HEK293 (cell line): ENCODE measurements around the gene TOR1A.

Experiments used
- CTCF ChIA-PET: fragments of 350-600 bp; formaldehyde crosslinking; extraction: SDS; loops from one replicate; lab custom pipeline; 2021; ENCODE audit warnings: antibody characterized with exemption; lab: Yijun Ruan, JAX
- POLR2A ChIA-PET: fragments of 300-600 bp; formaldehyde crosslinking; extraction: SDS; loops from one replicate; lab custom pipeline; 2020; ENCODE audit warnings: antibody characterized with exemption, inconsistent platforms; lab: Yijun Ruan, JAX
- H3K27ac ChIP-seq: fragments of 200-500 bp; sonication (Bioruptor generic); 2 replicates; pipeline ENCODE4 v1.5.1; 2014; ENCODE audit warnings: low read depth, low read length, control low read depth, inconsistent platforms; ENCODE audit errors: extremely low read depth
- H3K36me3 ChIP-seq, 2 experiments: fragments of 200-500 bp in 1 of 2; sonication (Bioruptor generic) in 1 of 2; 1 replicate in 1 of 2; 2 replicates in 1 of 2; pipeline ENCODE4 v1.5.1; 2014 to 2017; ENCODE audit warnings: inconsistent platforms in 2 of 2, low read length in 2 of 2; ENCODE audit not compliant: control insufficient read depth in 2 of 2, insufficient read depth in 1 of 2
- H3K4me1 ChIP-seq: fragments of 200-500 bp; sonication (Bioruptor generic); 2 replicates; pipeline ENCODE4 v1.5.1; 2014; ENCODE audit warnings: mild to moderate bottlenecking, low read length, inconsistent platforms; ENCODE audit not compliant: control insufficient read depth, insufficient read depth
- H3K4me3 ChIP-seq: 2 replicates; pipeline ENCODE4 v1.5.1; 2011; ENCODE audit warnings: low read depth, mild to moderate bottlenecking, control low read depth, low read length, moderate library complexity
- H3K9me3 ChIP-seq: fragments of 200-500 bp; sonication (Bioruptor generic); 2 replicates; pipeline ENCODE4 v1.5.1; 2014; ENCODE audit warnings: low read depth, low read length, inconsistent platforms; ENCODE audit not compliant: control insufficient read depth, insufficient read depth
- GLIS2 ChIP-seq: fragments of 450-650 bp; formaldehyde crosslinking; IDR thresholded peaks from 2 replicates; pipeline ENCODE4 v1.5.1; 2016; ENCODE audit warnings: missing biosample characterization, missing genetic modification characterization
- KLF7 ChIP-seq: fragments of 450-650 bp; formaldehyde crosslinking; IDR thresholded peaks from 2 replicates; pipeline ENCODE4 v1.5.1; 2016; ENCODE audit warnings: missing biosample characterization, missing genetic modification characterization, borderline replicate concordance
- KLF9 ChIP-seq: fragments of 450-650 bp; formaldehyde crosslinking; IDR thresholded peaks from 2 replicates; pipeline ENCODE4 v1.5.1; 2016; ENCODE audit warnings: missing biosample characterization, missing genetic modification characterization, low read depth
- OSR2 ChIP-seq: fragments of 450-650 bp; formaldehyde crosslinking; IDR thresholded peaks from 2 replicates; pipeline ENCODE4 v1.5.1; 2016; ENCODE audit warnings: missing biosample characterization, missing genetic modification characterization
- SCRT1 ChIP-seq: fragments of 450-650 bp; formaldehyde crosslinking; IDR thresholded peaks from 2 replicates; pipeline ENCODE4 v1.5.1; 2016; ENCODE audit warnings: missing biosample characterization, missing genetic modification characterization, borderline replicate concordance
- TRIM28 ChIP-seq: IDR thresholded peaks from 2 replicates; pipeline ENCODE4 v1.6.1; 2011; ENCODE audit warnings: low read length, control low read depth, borderline replicate concordance
- ZBTB8A ChIP-seq: fragments of 450-650 bp; formaldehyde crosslinking; IDR thresholded peaks from 2 replicates; pipeline ENCODE4 v1.5.1; 2016; ENCODE audit warnings: missing biosample characterization, missing genetic modification characterization
- ZNF157 ChIP-seq: fragments of 450-650 bp; formaldehyde crosslinking; IDR thresholded peaks from 2 replicates; pipeline ENCODE4 v1.5.1; 2016; ENCODE audit warnings: missing biosample characterization, missing genetic modification characterization
- ZNF623 ChIP-seq: fragments of 450-650 bp; formaldehyde crosslinking; IDR thresholded peaks from 2 replicates; pipeline ENCODE4 v1.5.1; 2016; ENCODE audit warnings: missing biosample characterization, missing genetic modification characterization
- ZNF776 ChIP-seq: fragments of 450-650 bp; formaldehyde crosslinking; IDR thresholded peaks from 2 replicates; pipeline ENCODE4 v1.5.0; 2017; ENCODE audit warnings: missing biosample characterization, missing genetic modification characterization, borderline replicate concordance
- ZSCAN23 ChIP-seq: fragments of 450-650 bp; formaldehyde crosslinking; IDR thresholded peaks from 2 replicates; pipeline ENCODE4 v1.5.1; 2016; ENCODE audit warnings: missing biosample characterization, missing genetic modification characterization
- ZSCAN30 ChIP-seq: fragments of 450-650 bp; IDR thresholded peaks from 2 replicates; pipeline ENCODE4 v1.5.1; 2018; ENCODE audit warnings: missing biosample characterization, mild to moderate bottlenecking, missing genetic modification characterization, moderate library complexity
- TF ChIP-seq, protein P1 (sequence below): fragments of 450-650 bp; formaldehyde crosslinking; IDR thresholded peaks from 2 replicates; pipeline ENCODE4 v1.5.1; 2016; ENCODE audit warnings: missing biosample characterization, missing genetic modification characterization
- TF ChIP-seq, protein P2 (sequence below): fragments of 450-650 bp; formaldehyde crosslinking; IDR thresholded peaks from 2 replicates; pipeline ENCODE4 v1.5.1; 2017; ENCODE audit warnings: missing biosample characterization, missing genetic modification characterization
- TF ChIP-seq, protein P3 (sequence below): fragments of 450-650 bp; formaldehyde crosslinking; conservative IDR thresholded peaks from 2 replicates; pipeline ENCODE4 v1.5.1; 2016; ENCODE audit warnings: low read depth, missing biosample characterization, missing genetic modification characterization
- TF ChIP-seq, protein P4 (sequence below): fragments of 450-650 bp; IDR thresholded peaks from 2 replicates; pipeline ENCODE4 v1.5.1; 2018; ENCODE audit warnings: missing biosample characterization, mild to moderate bottlenecking, missing genetic modification characterization
- TF ChIP-seq, protein P5 (sequence below): fragments of 450-650 bp; formaldehyde crosslinking; IDR thresholded peaks from 2 replicates; pipeline ENCODE4 v1.5.1; 2016; ENCODE audit warnings: missing biosample characterization, missing genetic modification characterization
- TF ChIP-seq, protein P6 (sequence below): fragments of 450-650 bp; formaldehyde crosslinking; IDR thresholded peaks from 2 replicates; pipeline ENCODE4 v1.5.1; 2016; ENCODE audit warnings: missing biosample characterization, missing genetic modification characterization

TOR1A gene

DNA sequence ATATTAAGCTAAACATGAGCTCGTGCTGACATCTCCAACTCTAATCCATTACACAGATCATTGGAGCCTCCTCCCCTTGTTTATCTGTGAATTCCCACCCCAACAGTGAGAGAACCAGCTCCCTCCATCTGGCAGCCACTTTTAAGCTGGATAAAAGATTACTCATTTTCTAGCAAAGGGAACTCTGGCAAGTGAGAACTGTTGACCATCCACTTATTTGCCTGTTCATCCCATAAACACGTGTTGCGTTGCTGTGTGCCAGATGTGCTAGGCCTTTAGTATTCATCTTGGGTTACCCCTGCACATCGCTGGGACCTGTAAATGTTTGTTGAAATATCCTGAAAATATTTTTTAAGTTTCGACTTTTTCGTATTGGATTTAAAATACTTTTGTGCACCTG is 2.4 kb upstream of the TOR1A start:
- no peak overlapping the region for H3K27ac ChIP-seq
- ChIA-PET POLR2A (interaction anchor here (0.7 to 6.5 kb wide), 2 partner anchors 8 to 44 kb away, joined by 6 to 36 read pairs; partner anchors contain the start of genes C9orf78 and USP20), CTCF (no interaction called here)

More for the DNA sequence above, 2.4 kb upstream of the TOR1A start:
- Histone ChIP-seq H3K4me1 (no peaks in the 10 kb centered on the region), H3K9me3 (no peaks in the 10 kb centered on the region), H3K36me3 (peaks cover 28 to 53% of the 10 kb centered on the region in 2 experiments), H3K4me3 (no peak overlapping the region)
- TF ChIP-seq KLF9 (tag by site-specific recombination): no peak
- TF ChIP-seq, protein P1, sequence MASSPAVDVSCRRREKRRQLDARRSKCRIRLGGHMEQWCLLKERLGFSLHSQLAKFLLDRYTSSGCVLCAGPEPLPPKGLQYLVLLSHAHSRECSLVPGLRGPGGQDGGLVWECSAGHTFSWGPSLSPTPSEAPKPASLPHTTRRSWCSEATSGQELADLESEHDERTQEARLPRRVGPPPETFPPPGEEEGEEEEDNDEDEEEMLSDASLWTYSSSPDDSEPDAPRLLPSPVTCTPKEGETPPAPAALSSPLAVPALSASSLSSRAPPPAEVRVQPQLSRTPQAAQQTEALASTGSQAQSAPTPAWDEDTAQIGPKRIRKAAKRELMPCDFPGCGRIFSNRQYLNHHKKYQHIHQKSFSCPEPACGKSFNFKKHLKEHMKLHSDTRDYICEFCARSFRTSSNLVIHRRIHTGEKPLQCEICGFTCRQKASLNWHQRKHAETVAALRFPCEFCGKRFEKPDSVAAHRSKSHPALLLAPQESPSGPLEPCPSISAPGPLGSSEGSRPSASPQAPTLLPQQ (tag by site-specific recombination): no peak
- TF ChIP-seq, protein P2, sequence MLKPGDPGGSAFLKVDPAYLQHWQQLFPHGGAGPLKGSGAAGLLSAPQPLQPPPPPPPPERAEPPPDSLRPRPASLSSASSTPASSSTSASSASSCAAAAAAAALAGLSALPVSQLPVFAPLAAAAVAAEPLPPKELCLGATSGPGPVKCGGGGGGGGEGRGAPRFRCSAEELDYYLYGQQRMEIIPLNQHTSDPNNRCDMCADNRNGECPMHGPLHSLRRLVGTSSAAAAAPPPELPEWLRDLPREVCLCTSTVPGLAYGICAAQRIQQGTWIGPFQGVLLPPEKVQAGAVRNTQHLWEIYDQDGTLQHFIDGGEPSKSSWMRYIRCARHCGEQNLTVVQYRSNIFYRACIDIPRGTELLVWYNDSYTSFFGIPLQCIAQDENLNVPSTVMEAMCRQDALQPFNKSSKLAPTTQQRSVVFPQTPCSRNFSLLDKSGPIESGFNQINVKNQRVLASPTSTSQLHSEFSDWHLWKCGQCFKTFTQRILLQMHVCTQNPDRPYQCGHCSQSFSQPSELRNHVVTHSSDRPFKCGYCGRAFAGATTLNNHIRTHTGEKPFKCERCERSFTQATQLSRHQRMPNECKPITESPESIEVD: no peak
- TF ChIP-seq ZSCAN30 (tag by site-specific recombination): no peak
- no peak for TF ChIP-seq ZSCAN23
- TF ChIP-seq GLIS2 (tag by site-specific recombination): no peak
- TF ChIP-seq KLF7: no peak
- no peak for TF ChIP-seq SCRT1 (tag by site-specific recombination)
- no peak for TF ChIP-seq ZNF776 (tag by site-specific recombination)
- no peak for TF ChIP-seq TRIM28
- TF ChIP-seq, protein P3, sequence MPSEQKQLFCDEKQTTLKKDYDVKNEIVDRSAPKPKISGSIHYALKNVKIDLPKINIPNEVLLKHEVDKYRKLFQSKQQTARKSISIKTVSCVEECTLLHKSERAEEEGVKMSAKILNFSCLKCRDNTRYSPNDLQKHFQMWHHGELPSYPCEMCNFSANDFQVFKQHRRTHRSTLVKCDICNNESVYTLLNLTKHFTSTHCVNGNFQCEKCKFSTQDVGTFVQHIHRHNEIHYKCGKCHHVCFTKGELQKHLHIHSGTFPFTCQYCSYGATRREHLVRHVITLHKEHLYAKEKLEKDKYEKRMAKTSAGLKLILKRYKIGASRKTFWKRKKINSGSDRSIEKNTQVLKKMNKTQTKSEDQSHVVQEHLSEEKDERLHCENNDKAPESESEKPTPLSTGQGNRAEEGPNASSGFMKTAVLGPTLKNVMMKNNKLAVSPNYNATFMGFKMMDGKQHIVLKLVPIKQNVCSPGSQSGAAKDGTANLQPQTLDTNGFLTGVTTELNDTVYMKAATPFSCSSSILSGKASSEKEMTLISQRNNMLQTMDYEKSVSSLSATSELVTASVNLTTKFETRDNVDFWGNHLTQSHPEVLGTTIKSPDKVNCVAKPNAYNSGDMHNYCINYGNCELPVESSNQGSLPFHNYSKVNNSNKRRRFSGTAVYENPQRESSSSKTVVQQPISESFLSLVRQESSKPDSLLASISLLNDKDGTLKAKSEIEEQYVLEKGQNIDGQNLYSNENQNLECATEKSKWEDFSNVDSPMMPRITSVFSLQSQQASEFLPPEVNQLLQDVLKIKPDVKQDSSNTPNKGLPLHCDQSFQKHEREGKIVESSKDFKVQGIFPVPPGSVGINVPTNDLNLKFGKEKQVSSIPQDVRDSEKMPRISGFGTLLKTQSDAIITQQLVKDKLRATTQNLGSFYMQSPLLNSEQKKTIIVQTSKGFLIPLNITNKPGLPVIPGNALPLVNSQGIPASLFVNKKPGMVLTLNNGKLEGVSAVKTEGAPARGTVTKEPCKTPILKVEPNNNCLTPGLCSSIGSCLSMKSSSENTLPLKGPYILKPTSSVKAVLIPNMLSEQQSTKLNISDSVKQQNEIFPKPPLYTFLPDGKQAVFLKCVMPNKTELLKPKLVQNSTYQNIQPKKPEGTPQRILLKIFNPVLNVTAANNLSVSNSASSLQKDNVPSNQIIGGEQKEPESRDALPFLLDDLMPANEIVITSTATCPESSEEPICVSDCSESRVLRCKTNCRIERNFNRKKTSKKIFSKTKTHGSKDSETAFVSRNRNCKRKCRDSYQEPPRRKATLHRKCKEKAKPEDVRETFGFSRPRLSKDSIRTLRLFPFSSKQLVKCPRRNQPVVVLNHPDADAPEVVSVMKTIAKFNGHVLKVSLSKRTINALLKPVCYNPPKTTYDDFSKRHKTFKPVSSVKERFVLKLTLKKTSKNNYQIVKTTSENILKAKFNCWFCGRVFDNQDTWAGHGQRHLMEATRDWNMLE (tag by site-specific recombination): no peak
- TF ChIP-seq, protein P4, sequence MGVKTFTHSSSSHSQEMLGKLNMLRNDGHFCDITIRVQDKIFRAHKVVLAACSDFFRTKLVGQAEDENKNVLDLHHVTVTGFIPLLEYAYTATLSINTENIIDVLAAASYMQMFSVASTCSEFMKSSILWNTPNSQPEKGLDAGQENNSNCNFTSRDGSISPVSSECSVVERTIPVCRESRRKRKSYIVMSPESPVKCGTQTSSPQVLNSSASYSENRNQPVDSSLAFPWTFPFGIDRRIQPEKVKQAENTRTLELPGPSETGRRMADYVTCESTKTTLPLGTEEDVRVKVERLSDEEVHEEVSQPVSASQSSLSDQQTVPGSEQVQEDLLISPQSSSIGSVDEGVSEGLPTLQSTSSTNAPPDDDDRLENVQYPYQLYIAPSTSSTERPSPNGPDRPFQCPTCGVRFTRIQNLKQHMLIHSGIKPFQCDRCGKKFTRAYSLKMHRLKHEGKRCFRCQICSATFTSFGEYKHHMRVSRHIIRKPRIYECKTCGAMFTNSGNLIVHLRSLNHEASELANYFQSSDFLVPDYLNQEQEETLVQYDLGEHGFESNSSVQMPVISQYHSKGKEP (tag by site-specific recombination): no peak
- no peak for TF ChIP-seq OSR2 (tag by site-specific recombination)
- TF ChIP-seq, protein P5, sequence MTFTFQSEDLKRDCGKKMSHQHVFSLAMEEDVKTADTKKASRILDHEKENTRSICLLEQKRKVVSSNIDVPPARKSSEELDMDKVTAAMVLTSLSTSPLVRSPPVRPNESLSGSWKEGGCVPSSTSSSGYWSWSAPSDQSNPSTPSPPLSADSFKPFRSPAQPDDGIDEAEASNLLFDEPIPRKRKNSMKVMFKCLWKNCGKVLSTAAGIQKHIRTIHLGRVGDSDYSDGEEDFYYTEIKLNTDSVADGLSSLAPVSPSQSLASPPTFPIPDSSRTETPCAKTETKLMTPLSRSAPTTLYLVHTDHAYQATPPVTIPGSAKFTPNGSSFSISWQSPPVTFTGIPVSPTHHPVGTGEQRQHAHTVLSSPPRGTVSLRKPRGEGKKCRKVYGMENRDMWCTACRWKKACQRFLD: no peak
- TF ChIP-seq, protein P6, sequence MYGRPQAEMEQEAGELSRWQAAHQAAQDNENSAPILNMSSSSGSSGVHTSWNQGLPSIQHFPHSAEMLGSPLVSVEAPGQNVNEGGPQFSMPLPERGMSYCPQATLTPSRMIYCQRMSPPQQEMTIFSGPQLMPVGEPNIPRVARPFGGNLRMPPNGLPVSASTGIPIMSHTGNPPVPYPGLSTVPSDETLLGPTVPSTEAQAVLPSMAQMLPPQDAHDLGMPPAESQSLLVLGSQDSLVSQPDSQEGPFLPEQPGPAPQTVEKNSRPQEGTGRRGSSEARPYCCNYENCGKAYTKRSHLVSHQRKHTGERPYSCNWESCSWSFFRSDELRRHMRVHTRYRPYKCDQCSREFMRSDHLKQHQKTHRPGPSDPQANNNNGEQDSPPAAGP (tag by site-specific recombination): no peak
- TF ChIP-seq ZBTB8A (tag by site-specific recombination): no peak
- no peak for TF ChIP-seq ZNF623 (tag by site-specific recombination)
- TF ChIP-seq ZNF157 (tag by site-specific recombination): no peak
